Keratinocyte (primary cell): ENCODE measurements around the gene RASL10A.

ENCODE experiments used
- EZH2 ChIP-seq: IDR thresholded peaks from one replicate; pipeline ENCODE4 v1.6.1; 2012; ENCODE audit warnings: inconsistent platforms, mild to moderate bottlenecking, low read length, moderate library complexity
- TF ChIP-seq, protein P1 (sequence below), 3 experiments: IDR thresholded peaks in 1 of 3; conservative IDR thresholded peaks in 1 of 3; optimal IDR thresholded peaks in 1 of 3; 2 replicates in 2 of 3; 3 replicates in 1 of 3; pipeline versions ENCODE3 to v1.5.1; 2011; ENCODE audit warnings: low read length in 3 of 3, mild to moderate bottlenecking in 3 of 3, moderate library complexity in 2 of 3, control low read depth in 1 of 3, inconsistent platforms in 1 of 3; ENCODE audit not compliant: insufficient read depth in 2 of 3; ENCODE audit errors: extremely low read depth in 1 of 3

DNA sequence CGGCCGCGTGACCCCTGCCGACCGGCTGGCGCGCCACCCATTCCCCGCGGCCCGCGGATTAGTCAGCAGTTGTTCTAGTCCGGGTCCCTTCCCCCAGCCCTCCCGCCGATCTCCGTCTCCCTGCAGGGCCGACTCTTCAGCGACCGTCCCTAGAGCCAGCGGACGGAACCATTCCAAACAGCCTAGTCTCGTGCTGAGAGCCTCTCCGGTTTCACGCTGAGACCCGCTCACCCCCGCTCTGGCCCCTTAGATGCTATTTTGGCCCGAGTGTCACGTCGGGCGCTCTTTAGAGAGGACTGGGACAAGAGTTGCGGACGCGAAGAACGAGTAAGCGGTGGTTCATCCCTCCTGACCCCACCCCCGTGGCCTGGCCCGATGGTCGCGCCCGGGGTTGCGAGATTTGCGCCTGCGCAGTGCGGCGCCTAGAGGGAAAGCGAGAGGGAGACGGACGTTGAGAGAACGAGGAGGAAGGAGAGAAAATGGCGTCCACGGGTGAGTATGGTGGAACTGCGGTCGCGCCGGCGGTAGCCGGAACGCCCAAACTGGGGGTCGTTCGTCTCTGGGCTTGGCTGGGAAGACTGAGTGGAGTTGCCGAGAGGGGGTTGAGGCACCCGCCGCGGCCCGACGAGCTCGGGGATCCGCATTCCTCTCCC lies 47.5 kb downstream of the RASL10A start, which contains the start of the genes EWSR1 and RHBDD3:
- TF ChIP-seq, protein P1, sequence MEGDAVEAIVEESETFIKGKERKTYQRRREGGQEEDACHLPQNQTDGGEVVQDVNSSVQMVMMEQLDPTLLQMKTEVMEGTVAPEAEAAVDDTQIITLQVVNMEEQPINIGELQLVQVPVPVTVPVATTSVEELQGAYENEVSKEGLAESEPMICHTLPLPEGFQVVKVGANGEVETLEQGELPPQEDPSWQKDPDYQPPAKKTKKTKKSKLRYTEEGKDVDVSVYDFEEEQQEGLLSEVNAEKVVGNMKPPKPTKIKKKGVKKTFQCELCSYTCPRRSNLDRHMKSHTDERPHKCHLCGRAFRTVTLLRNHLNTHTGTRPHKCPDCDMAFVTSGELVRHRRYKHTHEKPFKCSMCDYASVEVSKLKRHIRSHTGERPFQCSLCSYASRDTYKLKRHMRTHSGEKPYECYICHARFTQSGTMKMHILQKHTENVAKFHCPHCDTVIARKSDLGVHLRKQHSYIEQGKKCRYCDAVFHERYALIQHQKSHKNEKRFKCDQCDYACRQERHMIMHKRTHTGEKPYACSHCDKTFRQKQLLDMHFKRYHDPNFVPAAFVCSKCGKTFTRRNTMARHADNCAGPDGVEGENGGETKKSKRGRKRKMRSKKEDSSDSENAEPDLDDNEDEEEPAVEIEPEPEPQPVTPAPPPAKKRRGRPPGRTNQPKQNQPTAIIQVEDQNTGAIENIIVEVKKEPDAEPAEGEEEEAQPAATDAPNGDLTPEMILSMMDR (optimal IDR thresholded peaks at IDR 0.05 in 1 of 3, IDR thresholded peaks at IDR 0.05 in 1 of 3, conservative IDR thresholded peaks at IDR 0.05 in 1 of 3; ENCODE audit: extremely low read depth in 1 of 3, insufficient read depth in 2 of 3, low read length in 3 of 3), result no peak
- TF ChIP-seq EZH2, result no peak
